Measurements from ENCODE around the gene MRPL34.
A peak's percentile ranks its signal among the peaks of the same experiment; 100 is the strongest.
"Not testable (repeated sequence)": the region's sequence is repeated elsewhere in the genome, so short reads cannot be mapped to it uniquely, and the experiment has no call there.

Gene MRPL34

GRCh38 chr19:17266975-17267788 is 38.5 kb upstream of the MRPL34 start, which contains the start of gene BABAM1:
Gene BABAM1, plus strand, starts transcription at chr19:17267443. Its CDS starts 1,364 bp downstream, at chr19:17268807.
- peak; percentile 100 for DNase-seq (ENCODE audit: low read depth, low spot score)
- Histone ChIP-seq H3K4me1 (ENCODE audit: control insufficient read depth, insufficient read depth, low read length) (0 out of 2 replicates have a peak, but pooled peaks cover 2% of the 10 kb centered on the region), H3K4me3 (ENCODE audit: low read length) (peak within 1 kb of the TSS; percentile 99), H3K9me3 (ENCODE audit: control insufficient read depth, insufficient read depth, low read length) (no peaks in the 10 kb centered on the region), H3K27me3 (ENCODE audit: control insufficient read depth, insufficient read depth, low read length) (no peaks in the 10 kb centered on the region), H3K36me3 (ENCODE audit: control insufficient read depth, insufficient read depth, low read length) (peaks cover 6% of the 10 kb centered on the region), H3K27ac (ENCODE audit: low read length) (no peak within 1 kb of the TSS)
- no CpG with 5 or more reads among the region's 27 CpGs for WGBS (ENCODE audit: insufficient coverage, insufficient read length)

GRCh38 chr19:17268754-17269153 is 36.9 kb upstream of the MRPL34 start:
- no peak overlapping the region for H3K27ac ChIP-seq (ENCODE audit: low read length)
- H3K36me3 ChIP-seq (ENCODE audit: control insufficient read depth, insufficient read depth, low read length), result peaks cover 11% of the 10 kb centered on the region
- no peak for DNase-seq (ENCODE audit: low read depth, low spot score)
- no CpG with 5 or more reads among the region's 13 CpGs for WGBS (ENCODE audit: insufficient coverage, insufficient read length)
- H3K4me3 ChIP-seq (ENCODE audit: low read length), result no peak overlapping the region
- no peaks in the 10 kb centered on the region for H3K9me3 ChIP-seq (ENCODE audit: control insufficient read depth, insufficient read depth, low read length)
- H3K27me3 ChIP-seq (ENCODE audit: control insufficient read depth, insufficient read depth, low read length), result no peaks in the 10 kb centered on the region
- 0 out of 2 replicates have a peak, but pooled peaks cover 2% of the 10 kb centered on the region for H3K4me1 ChIP-seq (ENCODE audit: control insufficient read depth, insufficient read depth, low read length)

GRCh38 chr19:17274892-17275291 is 30.8 kb upstream of the MRPL34 start:
- not testable (repeated sequence) for H3K4me3 ChIP-seq (ENCODE audit: low read length)

GRCh38 chr19:17275441-17276175 is 30.1 kb upstream of the MRPL34 start:
- no peak for DNase-seq (ENCODE audit: low read depth, low spot score)
- no peaks in the 10 kb centered on the region for H3K4me1 ChIP-seq (ENCODE audit: control insufficient read depth, insufficient read depth, low read length)
- no peaks in the 10 kb centered on the region for H3K9me3 ChIP-seq (ENCODE audit: control insufficient read depth, insufficient read depth, low read length)
- no peaks in the 10 kb centered on the region for H3K27me3 ChIP-seq (ENCODE audit: control insufficient read depth, insufficient read depth, low read length)
- no peak overlapping the region for H3K4me3 ChIP-seq (ENCODE audit: low read length)
- WGBS (ENCODE audit: insufficient coverage, insufficient read length), result no CpG with 5 or more reads among the region's 19 CpGs
- H3K36me3 ChIP-seq (ENCODE audit: control insufficient read depth, insufficient read depth, low read length), result peaks cover 33% of the 10 kb centered on the region
- no peak overlapping the region for H3K27ac ChIP-seq (ENCODE audit: low read length)

More at GRCh38 chr19:17274892-17275291, 30.8 kb upstream of the MRPL34 start:
- H3K27ac ChIP-seq (ENCODE audit: low read length); H3K4me1 ChIP-seq (ENCODE audit: control insufficient read depth, insufficient read depth, low read length); H3K27me3 ChIP-seq (ENCODE audit: control insufficient read depth, insufficient read depth, low read length); DNase-seq (ENCODE audit: low read depth, low spot score); H3K9me3 ChIP-seq (ENCODE audit: control insufficient read depth, insufficient read depth, low read length): not testable (repeated sequence)
- H3K36me3 ChIP-seq (ENCODE audit: control insufficient read depth, insufficient read depth, low read length), result peaks cover 33% of the 10 kb centered on the region
- WGBS (ENCODE audit: insufficient coverage, insufficient read length), result no CpG with 5 or more reads among the region's 3 CpGs

- H3K36me3 ChIP-seq (ENCODE audit: control insufficient read depth, insufficient read depth, low read length), result peaks cover 19% of the 10 kb centered on the region
- WGBS (ENCODE audit: insufficient coverage, insufficient read length), result no CpG with 5 or more reads among the region's 3 CpGs
Measured at GRCh38 chr19:17279436-17279835, 26.2 kb upstream of the MRPL34 start.

GRCh38 chr19:17281391-17282304 is 24.0 kb upstream of the MRPL34 start, which contains the start of gene ANKLE1:
Gene ANKLE1, plus strand, starts transcription at chr19:17281901. Its CDS starts 20 bp downstream, at chr19:17281921.
- DNase-seq (ENCODE audit: low read depth, low spot score), result no peak
- Histone ChIP-seq H3K4me1 (ENCODE audit: control insufficient read depth, insufficient read depth, low read length) (no peaks in the 10 kb centered on the region; the same call in 1 of the 2 replicates), H3K36me3 (ENCODE audit: control insufficient read depth, insufficient read depth, low read length) (peaks cover 13% of the 10 kb centered on the region), H3K4me3 (ENCODE audit: low read length) (no peak within 1 kb of the TSS), H3K27ac (ENCODE audit: low read length) (no peak within 1 kb of the TSS), H3K9me3 (ENCODE audit: control insufficient read depth, insufficient read depth, low read length) (no peaks in the 10 kb centered on the region), H3K27me3 (ENCODE audit: control insufficient read depth, insufficient read depth, low read length) (no peaks in the 10 kb centered on the region)
- no CpG with 5 or more reads among the region's 75 CpGs for WGBS (ENCODE audit: insufficient coverage, insufficient read length)

More at GRCh38 chr19:17279436-17279835, 26.2 kb upstream of the MRPL34 start:
- H3K4me1 ChIP-seq (ENCODE audit: control insufficient read depth, insufficient read depth, low read length), result no peaks in the 10 kb centered on the region; the same call in 1 of the 2 replicates
- no peak for DNase-seq (ENCODE audit: low read depth, low spot score)
- no peak overlapping the region for H3K4me3 ChIP-seq (ENCODE audit: low read length)
- no peaks in the 10 kb centered on the region for H3K27me3 ChIP-seq (ENCODE audit: control insufficient read depth, insufficient read depth, low read length)
- no peaks in the 10 kb centered on the region for H3K9me3 ChIP-seq (ENCODE audit: control insufficient read depth, insufficient read depth, low read length)
- no peak overlapping the region for H3K27ac ChIP-seq (ENCODE audit: low read length)

GRCh38 chr19:17282488-17283125 is 23.1 kb upstream of the MRPL34 start:
- Histone ChIP-seq H3K9me3 (ENCODE audit: control insufficient read depth, insufficient read depth, low read length) (no peaks in the 10 kb centered on the region), H3K4me3 (ENCODE audit: low read length) (no peak overlapping the region), H3K27ac (ENCODE audit: low read length) (no peak overlapping the region), H3K4me1 (ENCODE audit: control insufficient read depth, insufficient read depth, low read length) (no peaks in the 10 kb centered on the region; the same call in 1 of the 2 replicates), H3K36me3 (ENCODE audit: control insufficient read depth, insufficient read depth, low read length) (peaks cover 7% of the 10 kb centered on the region), H3K27me3 (ENCODE audit: control insufficient read depth, insufficient read depth, low read length) (no peaks in the 10 kb centered on the region)
- no peak for DNase-seq (ENCODE audit: low read depth, low spot score)
- WGBS (ENCODE audit: insufficient coverage, insufficient read length), result no CpG with 5 or more reads among the region's 45 CpGs

GRCh38 chr19:17283504-17283996 is 22.1 kb upstream of the MRPL34 start:
- H3K36me3 ChIP-seq (ENCODE audit: control insufficient read depth, insufficient read depth, low read length), result peaks cover 7% of the 10 kb centered on the region
- H3K27me3 ChIP-seq (ENCODE audit: control insufficient read depth, insufficient read depth, low read length), result no peaks in the 10 kb centered on the region
- no peak overlapping the region for H3K27ac ChIP-seq (ENCODE audit: low read length)
- DNase-seq (ENCODE audit: low read depth, low spot score), result no peak
- no peaks in the 10 kb centered on the region; the same call in 1 of the 2 replicates for H3K4me1 ChIP-seq (ENCODE audit: control insufficient read depth, insufficient read depth, low read length)
- H3K4me3 ChIP-seq (ENCODE audit: low read length), result no peak overlapping the region
- no CpG with 5 or more reads among the region's 7 CpGs for WGBS (ENCODE audit: insufficient coverage, insufficient read length)
- no peaks in the 10 kb centered on the region for H3K9me3 ChIP-seq (ENCODE audit: control insufficient read depth, insufficient read depth, low read length)

- Histone ChIP-seq H3K9me3 (ENCODE audit: control insufficient read depth, insufficient read depth, low read length) (no peaks in the 10 kb centered on the region), H3K36me3 (ENCODE audit: control insufficient read depth, insufficient read depth, low read length) (peaks cover 3% of the 10 kb centered on the region; the same call in 1 of the 2 replicates), H3K4me1 (ENCODE audit: control insufficient read depth, insufficient read depth, low read length) (no peaks in the 10 kb centered on the region; the same call in 1 of the 2 replicates), H3K27me3 (ENCODE audit: control insufficient read depth, insufficient read depth, low read length) (no peaks in the 10 kb centered on the region), H3K27ac (ENCODE audit: low read length) (no peak overlapping the region), H3K4me3 (ENCODE audit: low read length) (no peak overlapping the region)
- WGBS (ENCODE audit: insufficient coverage, insufficient read length), result no CpG with 5 or more reads among the region's 18 CpGs
- DNase-seq (ENCODE audit: low read depth, low spot score), result no peak
Measured at GRCh38 chr19:17285415-17286135, 20.1 kb upstream of the MRPL34 start.
